GM23248 (cell line): Measurements from ENCODE around the gene ST6GALNAC6.

Experiments used
- EZH2 ChIP-seq: fragments of 200-600 bp; sonication (generic); IDR thresholded peaks from 2 replicates; pipeline ENCODE4 v1.6.1; 2018; ENCODE audit warnings: antibody characterized with exemption, mild to moderate bottlenecking; ENCODE audit not compliant: insufficient read depth, poor library complexity, severe bottlenecking
- EZH2phosphoT487 ChIP-seq: fragments of 200-600 bp; sonication (generic); IDR thresholded peaks from 2 replicates; pipeline ENCODE4 v1.6.1; 2018; ENCODE audit warnings: antibody characterized with exemption, moderate library complexity, mild to moderate bottlenecking, low read depth; ENCODE audit not compliant: insufficient read depth

- TF ChIP-seq EZH2phosphoT487 (no peak), EZH2 (no peak)
These were observed 30.2 kb upstream of the ST6GALNAC6 start for GRCh38 chr9:127929625-127929979.
